CD4-positive, alpha-beta memory T cell (primary cell): ENCODE measurements around the gene METTL21A. TPM values are rescaled to one million over a fixed set of nuclear protein-coding genes. Genes with fewer than 3 reads are reported as not detected.

Experiments used
- CTCF ChIA-PET: fragments of 350-600 bp; sonication (Branson Sonifier 250); formaldehyde crosslinking; loops from one replicate; lab custom pipeline; 2021; ENCODE audit warnings: inconsistent platforms; ENCODE audit not compliant: partially characterized antibody; lab: Charles Lee
- POLR2A ChIA-PET: fragments of 350-600 bp; sonication (Branson Sonifier 250); formaldehyde crosslinking; loops from one replicate; lab custom pipeline; 2021; ENCODE audit not compliant: partially characterized antibody; lab: Charles Lee
- DNase-seq, 5 donors: peaks; one replicate each; pipeline versions ENCODE4 v3.0.0 to v3.0.0-alpha.2; 2020 to 2022; ENCODE audit warnings: mixed read lengths in 1 of 5
- H3K27ac ChIP-seq: one replicate; pipeline ENCODE4 v1.7.0; 2013; ENCODE audit warnings: low read depth, low read length
- H3K27me3 ChIP-seq: 2 replicates; pipeline ENCODE4 v1.7.0; 2013; ENCODE audit warnings: mild to moderate bottlenecking, low read length, moderate library complexity; ENCODE audit not compliant: insufficient read depth
- H3K36me3 ChIP-seq: 2 replicates; pipeline ENCODE4 v1.7.0; 2013; ENCODE audit warnings: mild to moderate bottlenecking, low read length, moderate library complexity; ENCODE audit not compliant: insufficient read depth
- H3K4me1 ChIP-seq: 2 replicates; pipeline ENCODE4 v1.7.0; 2013; ENCODE audit warnings: mild to moderate bottlenecking, low read length, moderate library complexity; ENCODE audit not compliant: insufficient read depth
- H3K4me3 ChIP-seq, 2 donors: one replicate each; pipeline ENCODE4 v1.7.0; 2013; ENCODE audit warnings: low read length in 2 of 2, mild to moderate bottlenecking in 1 of 2
- H3K9me3 ChIP-seq, 2 donors: one replicate each; pipeline ENCODE4 v1.7.0; 2013; ENCODE audit warnings: low read length in 2 of 2, control low read depth in 1 of 2; ENCODE audit not compliant: control insufficient read depth in 1 of 2
- H3K27ac Mint-ChIP-seq, 7 donors: one replicate each; pipeline ENCODE4 v1.8.0; 2020 to 2021; ENCODE audit warnings: mixed read lengths in 7 of 7, mild to moderate bottlenecking in 6 of 7, inconsistent platforms in 3 of 7, moderate library complexity in 3 of 7
- H3K27me3 Mint-ChIP-seq, 2 donors: one replicate each; pipeline ENCODE4 v1.8.0; 2020 to 2021; ENCODE audit warnings: mixed read lengths in 2 of 2
- H3K36me3 Mint-ChIP-seq, 2 donors: one replicate each; pipeline ENCODE4 v1.8.0; 2020 to 2021; ENCODE audit warnings: mixed read lengths in 2 of 2, inconsistent platforms in 1 of 2, mild to moderate bottlenecking in 1 of 2
- H3K4me1 Mint-ChIP-seq, 4 donors: one replicate each; pipeline ENCODE4 v1.8.0; 2020 to 2021; ENCODE audit warnings: mixed read lengths in 4 of 4, mild to moderate bottlenecking in 1 of 4
- H3K4me3 Mint-ChIP-seq, 8 donors: one replicate each; pipeline ENCODE4 v1.8.0; 2020 to 2021; ENCODE audit warnings: mixed read lengths in 8 of 8, mild to moderate bottlenecking in 7 of 8, moderate library complexity in 6 of 8, inconsistent platforms in 3 of 8
- H3K9me3 Mint-ChIP-seq, 8 donors: one replicate each; pipeline ENCODE4 v1.8.0; 2020 to 2021; ENCODE audit warnings: mixed read lengths in 8 of 8, mild to moderate bottlenecking in 5 of 8, inconsistent platforms in 3 of 8, moderate library complexity in 1 of 8
- intact Hi-C: fragments of 100-400 bp; cut with micrococcal nuclease; formaldehyde crosslinking; loops from one replicate; pipeline ENCODE4 v1.15.1; 2023
- polyA plus RNA-seq, 2 donors: library from polyadenylated mRNA; unstranded; fragments of 300-500 nt; fragmentation: Illumina TruSeq; gene quantifications; one replicate each; pipeline ENCODE4 v1.2.3, GENCODE V29; 2021
- total RNA-seq, 2 experiments: library from RNA; stranded (reverse); gene quantifications; one replicate each; pipeline ENCODE4 v1.2.3, GENCODE V29; 2021

Gene METTL21A
- 10 to 100 TPM; 16.6 to 16.9 TPM for total RNA-seq
- polyA plus RNA-seq: 10 to 100 TPM; 26.9 to 38.2 TPM

DNA sequence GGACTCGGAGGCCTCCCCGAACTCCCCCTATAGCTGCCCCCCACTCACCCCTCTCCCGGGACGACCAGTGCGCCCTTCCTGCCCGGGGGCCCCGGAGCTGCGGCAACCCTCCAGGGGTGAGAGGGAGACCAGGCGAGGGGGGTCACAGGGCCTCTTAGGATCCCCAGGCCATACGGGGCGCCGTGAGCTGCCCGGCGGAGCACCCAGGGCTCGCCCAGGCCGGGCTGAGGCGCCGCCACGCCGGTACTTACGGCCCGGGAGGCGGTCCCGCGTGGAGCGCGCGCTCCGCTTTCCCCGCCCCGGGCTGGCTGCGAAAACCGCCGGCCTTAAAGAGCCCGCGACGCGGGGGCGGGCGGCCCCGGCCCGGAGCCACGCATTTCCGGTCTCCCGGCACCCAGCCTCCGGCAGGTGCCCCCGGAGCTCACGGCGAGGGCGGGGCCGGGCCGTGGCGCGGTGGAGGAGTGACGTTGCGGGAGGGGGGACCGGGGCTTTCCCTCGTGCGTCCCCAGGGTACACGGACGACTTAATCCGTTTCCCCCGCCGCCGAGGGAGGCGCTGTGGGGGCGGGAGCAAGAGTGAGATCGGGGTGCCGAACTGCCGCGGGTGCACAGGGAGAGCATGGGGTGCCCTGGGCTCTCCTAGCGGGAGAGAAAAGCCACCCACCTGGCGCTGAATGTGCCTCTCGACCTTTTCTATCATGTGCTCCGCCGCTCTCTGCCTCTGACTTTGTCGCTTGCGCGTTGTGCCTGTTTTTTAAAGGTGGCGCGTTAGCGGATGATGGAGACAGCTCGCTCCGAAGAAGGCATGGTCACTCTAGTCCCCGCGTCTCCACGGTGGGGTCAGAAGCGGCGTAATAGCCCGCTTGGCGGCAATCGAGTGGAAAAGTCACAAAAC, at the start of gene METTL21A:
Gene METTL21A (minus strand): TSS at position 381 of the 894 bp plus-strand sequence. CDS start 1,019 bp downstream, outside the sequence.
- H3K4me1 ChIP-seq: peaks cover 31% of the 10 kb centered on the region
- intact Hi-C loops: loop anchor here (1.0 to 10.0 kb wide), 9 partner anchors 50 to 1466 kb away; partner anchors contain the start of genes CCNYL1, CREB1, EEF1B2 and FASTKD2
- H3K4me3 ChIP-seq: peak within 1 kb of the TSS; percentile 89 to 90
- ChIA-PET POLR2A (interaction anchor here (0.6 to 5.0 kb wide), 24 partner anchors 13 to 1539 kb away, joined by 3 to 223 read pairs (median 4); partner anchors contain the start of genes CCNYL1, CREB1, EEF1B2 and FASTKD2), CTCF (interaction anchor here (0.6 to 3.5 kb wide), 34 partner anchors 8 to 860 kb away, joined by 3 to 34 read pairs (median 4); partner anchors contain the start of genes CCNYL1, CREB1, FASTKD2 and MDH1B)
- peak within 1 kb of the TSS; percentile 97 for H3K27ac ChIP-seq
- peaks cover 12% of the 10 kb centered on the region for H3K36me3 ChIP-seq
- Mint-ChIP-seq H3K4me1 (peaks cover 16 to 46% (median 31%) of the 10 kb centered on the region in 4 donors), H3K9me3 (no peaks in the 10 kb centered on the region), H3K27me3 (no peaks in the 10 kb centered on the region), H3K4me3 (peak within 1 kb of the TSS; percentile 94 to 96 (median 95)), H3K36me3 (peaks cover 6 to 28% of the 10 kb centered on the region in 2 donors), H3K27ac (peak within 1 kb of the TSS; percentile 92 to 99 (median 97))
- no peaks in the 10 kb centered on the region for H3K27me3 ChIP-seq
- H3K9me3 ChIP-seq: no peaks in the 10 kb centered on the region
- peak; percentile 96 to 97 (median 97) for DNase-seq

DNA sequence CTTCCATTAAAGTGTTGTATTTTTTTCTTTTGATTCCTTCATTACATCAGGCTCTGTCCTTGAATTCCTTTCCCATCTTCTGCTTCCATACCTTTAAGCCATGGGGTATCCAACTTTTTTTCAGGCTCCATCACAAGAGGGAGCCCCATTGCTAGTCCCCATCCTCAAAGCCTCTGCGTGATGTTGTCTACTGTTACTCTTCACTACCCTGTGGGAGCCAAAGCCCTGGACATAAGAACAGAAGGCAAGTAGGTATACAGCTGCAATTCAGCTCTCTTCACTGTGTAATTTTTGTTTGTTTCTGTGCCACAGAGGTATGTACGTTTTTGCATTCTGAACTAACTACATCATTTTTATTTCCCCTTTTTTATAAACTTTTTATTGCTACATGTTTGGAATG, 49.6 kb upstream of the METTL21A start:
- H3K27me3 ChIP-seq: no peaks in the 10 kb centered on the region
- Mint-ChIP-seq H3K9me3 (no peaks in the 10 kb centered on the region), H3K4me1 (no peaks in the 10 kb centered on the region), H3K27ac (no peak overlapping the region), H3K36me3 (no peaks in the 10 kb centered on the region), H3K4me3 (no peak overlapping the region), H3K27me3 (peaks cover 4 to 8% of the 10 kb centered on the region in 2 donors)
- ChIA-PET POLR2A (no interaction called here), CTCF (interaction anchor here (1.5 kb wide), 1 partner anchor 17 kb away, joined by 3 read pairs; no protein-coding TSS in a partner anchor)
- intact Hi-C loops: no loop called here
- DNase-seq: no peak
- H3K36me3 ChIP-seq: no peaks in the 10 kb centered on the region
- H3K4me1 ChIP-seq: no peaks in the 10 kb centered on the region
- H3K4me3 ChIP-seq: no peak overlapping the region
- H3K9me3 ChIP-seq: no peaks in the 10 kb centered on the region
- H3K27ac ChIP-seq: no peak overlapping the region

DNA sequence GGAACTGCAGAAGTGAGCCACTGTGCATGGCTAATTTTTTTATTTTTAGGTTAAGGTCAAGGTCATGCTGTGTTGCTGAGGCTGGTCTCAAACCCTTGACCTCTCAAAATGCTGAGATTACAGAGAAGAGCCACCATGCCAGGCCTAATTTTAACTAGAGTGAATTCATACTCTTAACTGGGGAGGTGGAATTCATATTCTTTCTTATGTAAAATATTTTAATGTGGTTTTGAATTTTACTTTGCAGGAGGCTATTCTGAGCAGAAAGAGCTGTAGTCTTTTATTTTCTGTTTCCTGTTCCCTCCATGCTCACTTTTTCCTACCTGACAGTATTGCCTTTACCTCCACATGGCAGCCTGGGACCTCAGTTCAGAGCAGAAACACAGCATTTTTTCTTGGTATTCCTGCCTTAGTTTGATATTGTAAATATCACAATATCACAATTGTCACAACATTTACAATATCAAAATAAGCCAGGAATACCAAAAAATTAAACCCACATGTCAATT, 49.1 kb upstream of the METTL21A start:
- H3K4me3 Mint-ChIP-seq: no peak overlapping the region
- H3K27ac Mint-ChIP-seq: no peak overlapping the region
- CTCF ChIA-PET: interaction anchor here (1.5 kb wide), 1 partner anchor 18 kb away, joined by 3 read pairs; no protein-coding TSS in a partner anchor
- Histone ChIP-seq H3K4me1 (no peaks in the 10 kb centered on the region), H3K36me3 (no peaks in the 10 kb centered on the region), H3K9me3 (no peaks in the 10 kb centered on the region), H3K27ac (no peak overlapping the region), H3K4me3 (no peak overlapping the region), H3K27me3 (no peaks in the 10 kb centered on the region)
- POLR2A ChIA-PET: no interaction called here
- DNase-seq: no peak
- H3K36me3 Mint-ChIP-seq: no peaks in the 10 kb centered on the region
- H3K27me3 Mint-ChIP-seq: peaks cover 0 to 4% of the 10 kb centered on the region in 2 donors
- no peaks in the 10 kb centered on the region for H3K9me3 Mint-ChIP-seq
- H3K4me1 Mint-ChIP-seq: no peaks in the 10 kb centered on the region
- intact Hi-C loops: no loop called here

DNA sequence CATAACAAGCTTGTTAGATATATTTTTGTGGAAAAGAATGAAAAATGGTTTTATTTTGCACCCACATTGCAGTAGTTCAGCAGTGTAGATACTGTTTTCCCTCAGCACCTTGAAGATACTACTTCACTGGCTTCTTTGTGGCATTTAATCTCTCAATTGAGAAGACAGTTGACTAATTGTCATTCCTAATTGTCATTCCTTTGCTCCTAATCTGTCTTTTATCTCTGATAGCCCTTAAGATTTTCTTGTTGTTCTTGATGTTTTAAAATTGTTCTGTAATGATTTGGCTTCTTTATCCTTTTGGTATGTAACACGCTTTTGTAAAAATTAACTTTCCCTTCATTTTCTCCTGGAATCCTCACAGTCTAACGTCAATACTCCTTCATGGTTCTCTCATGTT, 48.2 kb upstream of the METTL21A start:
- CTCF ChIA-PET: no interaction called here

DNA sequence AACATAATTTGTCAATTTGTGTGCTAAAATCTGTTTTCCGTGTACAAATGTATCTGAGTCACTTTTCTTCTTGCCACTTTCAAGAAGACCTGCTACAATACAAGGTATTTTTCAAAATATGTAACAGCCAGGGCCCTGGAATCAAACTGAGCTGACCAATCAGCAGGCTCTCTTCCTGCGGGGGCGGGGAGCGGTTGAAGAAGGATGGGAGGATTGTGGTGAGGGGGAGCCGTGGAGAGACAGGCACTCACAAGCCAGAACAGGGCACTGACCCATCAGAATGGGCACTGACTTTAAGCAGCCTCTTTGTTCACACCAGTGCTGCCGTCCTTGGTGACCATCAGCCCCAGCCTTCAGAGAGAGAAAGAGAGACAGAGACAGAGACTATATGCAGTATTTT, 45.7 kb upstream of the METTL21A start:
- Mint-ChIP-seq H3K4me1 (no peaks in the 10 kb centered on the region), H3K36me3 (no peaks in the 10 kb centered on the region), H3K4me3 (no peak overlapping the region), H3K27me3 (peaks cover 0 to under 1% of the 10 kb centered on the region in 2 donors), H3K27ac (no peak overlapping the region), H3K9me3 (no peaks in the 10 kb centered on the region)
- no peaks in the 10 kb centered on the region for H3K27me3 ChIP-seq
- CTCF ChIA-PET: no interaction called here
- H3K27ac ChIP-seq: no peak overlapping the region
- H3K9me3 ChIP-seq: no peaks in the 10 kb centered on the region
- H3K4me3 ChIP-seq: no peak overlapping the region
- H3K4me1 ChIP-seq: no peaks in the 10 kb centered on the region
- intact Hi-C loops: no loop called here
- DNase-seq: no peak
- no peaks in the 10 kb centered on the region for H3K36me3 ChIP-seq
- POLR2A ChIA-PET: no interaction called here

More for the DNA sequence above, 48.2 kb upstream of the METTL21A start:
- H3K36me3 ChIP-seq: no peaks in the 10 kb centered on the region
- no peak overlapping the region for H3K27ac ChIP-seq
- Mint-ChIP-seq H3K4me1 (no peaks in the 10 kb centered on the region), H3K36me3 (no peaks in the 10 kb centered on the region), H3K27me3 (peaks cover 0 to 3% of the 10 kb centered on the region in 2 donors), H3K27ac (no peak overlapping the region), H3K9me3 (no peaks in the 10 kb centered on the region), H3K4me3 (no peak overlapping the region)
- H3K27me3 ChIP-seq: no peaks in the 10 kb centered on the region
- intact Hi-C loops: no loop called here
- H3K4me3 ChIP-seq: no peak overlapping the region
- DNase-seq: no peak
- H3K9me3 ChIP-seq: no peaks in the 10 kb centered on the region
- H3K4me1 ChIP-seq: no peaks in the 10 kb centered on the region
- POLR2A ChIA-PET: no interaction called here

DNA sequence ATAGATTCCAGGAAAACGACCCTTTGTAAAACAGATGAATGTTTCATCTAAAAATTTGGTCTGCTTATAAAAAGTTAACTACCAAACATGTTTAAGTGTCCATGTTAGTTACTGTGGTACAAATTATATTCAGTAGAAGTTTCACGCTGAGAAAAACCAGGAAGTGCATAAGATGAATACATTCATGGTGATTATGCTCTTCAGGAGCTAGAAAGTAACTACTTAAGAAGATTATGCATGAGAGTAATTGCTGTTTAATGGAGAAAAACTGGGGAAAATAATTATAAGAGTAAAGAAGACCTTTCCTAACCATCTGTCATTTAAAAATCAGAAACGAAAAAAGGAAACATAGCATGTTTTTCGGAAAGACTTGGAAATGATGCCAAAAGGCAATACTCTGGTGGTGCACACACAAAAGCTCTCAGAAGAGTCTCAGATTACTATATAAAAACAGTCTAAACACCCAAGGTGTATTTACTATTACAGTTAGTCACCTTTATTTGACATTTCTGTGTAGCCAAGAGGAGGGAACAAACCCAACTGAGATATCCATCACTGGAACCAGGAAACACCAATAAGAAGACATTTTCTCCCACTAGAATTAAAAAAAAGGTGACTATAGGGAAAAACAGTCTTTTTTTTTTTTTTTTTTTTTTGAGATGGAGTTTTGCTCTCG, 38.8 kb upstream of the METTL21A start:
- DNase-seq: no peak
- Histone ChIP-seq H3K27me3 (no peaks in the 10 kb centered on the region), H3K9me3 (no peaks in the 10 kb centered on the region), H3K36me3 (no peaks in the 10 kb centered on the region), H3K4me3 (no peak overlapping the region), H3K27ac (no peak overlapping the region), H3K4me1 (no peaks in the 10 kb centered on the region)
- no peaks in the 10 kb centered on the region for H3K9me3 Mint-ChIP-seq
- no peaks in the 10 kb centered on the region for H3K4me1 Mint-ChIP-seq
- ChIA-PET CTCF (interaction anchor here (1.3 kb wide), 1 partner anchor 39 kb away, joined by 4 read pairs; the partner anchor contains the start of gene METTL21A), POLR2A (no interaction called here)
- intact Hi-C loops: no loop called here
- no peak overlapping the region for H3K4me3 Mint-ChIP-seq
- no peaks in the 10 kb centered on the region for H3K27me3 Mint-ChIP-seq
- H3K27ac Mint-ChIP-seq: no peak overlapping the region
- no peaks in the 10 kb centered on the region for H3K36me3 Mint-ChIP-seq

DNA sequence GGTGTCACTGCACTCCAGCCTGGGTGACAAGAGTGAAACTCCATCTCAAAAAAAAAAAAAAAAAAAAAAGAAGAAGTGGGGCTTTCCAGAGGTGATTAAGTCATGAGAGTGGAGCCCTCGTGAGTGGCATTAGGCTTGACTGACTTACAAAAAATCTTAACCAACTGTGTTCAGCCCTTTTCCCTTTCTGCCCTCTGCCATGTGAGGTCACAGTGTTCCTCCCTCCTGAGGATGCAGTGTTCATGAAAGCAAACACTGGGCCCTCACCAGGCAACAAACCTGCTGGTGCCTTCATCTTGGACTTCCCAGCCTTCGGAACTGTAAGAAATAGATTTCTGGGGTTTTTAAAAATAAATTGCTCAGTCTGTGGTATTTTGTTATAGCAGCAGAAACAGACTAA, 37.0 kb upstream of the METTL21A start:
- H3K36me3 Mint-ChIP-seq: no peaks in the 10 kb centered on the region
- Histone ChIP-seq H3K4me1 (no peaks in the 10 kb centered on the region), H3K27ac (no peak overlapping the region), H3K9me3 (no peaks in the 10 kb centered on the region), H3K27me3 (no peaks in the 10 kb centered on the region), H3K4me3 (no peak overlapping the region), H3K36me3 (no peaks in the 10 kb centered on the region)
- H3K27me3 Mint-ChIP-seq: no peaks in the 10 kb centered on the region
- no peak for DNase-seq
- H3K4me1 Mint-ChIP-seq: no peaks in the 10 kb centered on the region
- CTCF ChIA-PET: no interaction called here
- POLR2A ChIA-PET: no interaction called here
- no peaks in the 10 kb centered on the region for H3K9me3 Mint-ChIP-seq
- no peak overlapping the region for H3K27ac Mint-ChIP-seq
- H3K4me3 Mint-ChIP-seq: no peak overlapping the region
- intact Hi-C loops: no loop called here
